Lung (tissue), 12 donors: ENCODE data around the gene NKG7. TPM values are rescaled to one million over a fixed set of nuclear protein-coding genes. Genes with fewer than 3 reads are reported as not detected.

Experiments used
- ATAC-seq: fragments of 200-7000 bp; cut with Tn5 transposase; one replicate; pipeline ENCODE4 v1.9.1; 2020; ENCODE audit warnings: moderate number of reproducible peaks; ENCODE audit not compliant: insufficient read depth, low FRiP score
- DNase-seq, 3 donors: peaks; one replicate each; pipeline ENCODE4 v3.0.0-alpha.2; 2013 to 2017
- H3K27ac ChIP-seq, 2 donors: one replicate each; pipeline ENCODE4 v1.5.1; 2013; ENCODE audit warnings: mild to moderate bottlenecking in 2 of 2, moderate library complexity in 2 of 2, control low read depth in 1 of 2, inconsistent platforms in 1 of 2, low read depth in 1 of 2, low read length in 1 of 2
- H3K27me3 ChIP-seq, 3 donors: one replicate each; pipeline ENCODE4 v1.5.1; 2013; ENCODE audit warnings: low read length in 2 of 3; ENCODE audit not compliant: control insufficient read depth in 3 of 3, insufficient read depth in 3 of 3
- H3K36me3 ChIP-seq, 4 donors: one replicate each; pipeline ENCODE4 v1.5.1; 2013; ENCODE audit warnings: low read length in 4 of 4, mild to moderate bottlenecking in 1 of 4, moderate library complexity in 1 of 4; ENCODE audit not compliant: control insufficient read depth in 4 of 4, insufficient read depth in 4 of 4
- H3K4me1 ChIP-seq, 5 donors: one replicate each; pipeline ENCODE4 v1.5.1; 2013; ENCODE audit warnings: low read length in 5 of 5, mild to moderate bottlenecking in 2 of 5, moderate library complexity in 1 of 5; ENCODE audit not compliant: control insufficient read depth in 5 of 5, insufficient read depth in 5 of 5
- H3K4me3 ChIP-seq: one replicate; pipeline ENCODE4 v1.5.1; 2013; ENCODE audit warnings: mild to moderate bottlenecking, control low read depth, moderate library complexity
- H3K9ac ChIP-seq, 2 donors: one replicate each; pipeline ENCODE4 v1.5.1; 2013; ENCODE audit warnings: low read length in 2 of 2, control low read depth in 1 of 2; ENCODE audit not compliant: insufficient read depth in 1 of 2
- H3K9me3 ChIP-seq, 4 donors: one replicate each; pipeline ENCODE4 v1.5.1; 2013; ENCODE audit warnings: low read length in 3 of 4, mild to moderate bottlenecking in 1 of 4, moderate library complexity in 1 of 4; ENCODE audit not compliant: control insufficient read depth in 4 of 4, insufficient read depth in 3 of 4
- CTCF ChIP-seq: IDR thresholded peaks from 2 replicates; pipeline ENCODE4 v1.5.1; 2012; ENCODE audit warnings: mild to moderate bottlenecking; ENCODE audit errors: control extremely low read depth, extremely low read depth
- WGBS, 2 donors: extraction: QIAGEN DNeasy Blood & Tissue Kit; methylation state at CpG; one replicate each; pipeline ENCODE4 v1.1.7; 2013; 5-methylcytosine and 5-hydroxymethylcytosine counted together
- polyA plus RNA-seq, 2 donors: library from polyadenylated mRNA; stranded (reverse); fragments of 200-250 nt; gene quantifications; one replicate each; pipeline ENCODE4 v1.2.1, GENCODE V29; 2013
- total RNA-seq, 2 donors: library from RNA; depleted of rRNA in 1 of 2; stranded (reverse); fragments of >200 nt in 1 of 2; gene quantifications; one replicate each; pipeline ENCODE4 v1.2.1, GENCODE V29; 2014 to 2021
- donor health status: control.
- donor health status: control.
- donor health status: Bipolar disorder and iron deficiency.
- donor health status: healthy.
- donor health status: DM: yes; HTN: yes; CAD: no.

The NKG7 gene
- total and polyA plus RNA-seq, 4 donors: 12.7 to 328 (median 14.8) TPM

- ATAC-seq: no peak
- no peak overlapping the region for H3K27ac ChIP-seq
- 57 to 67% methylated on average over 8 of the region's 8 CpGs for WGBS, 2 donors
Observed at GRCh38 chr19:51391073-51391611, 18.7 kb upstream of the NKG7 start.

DNA sequence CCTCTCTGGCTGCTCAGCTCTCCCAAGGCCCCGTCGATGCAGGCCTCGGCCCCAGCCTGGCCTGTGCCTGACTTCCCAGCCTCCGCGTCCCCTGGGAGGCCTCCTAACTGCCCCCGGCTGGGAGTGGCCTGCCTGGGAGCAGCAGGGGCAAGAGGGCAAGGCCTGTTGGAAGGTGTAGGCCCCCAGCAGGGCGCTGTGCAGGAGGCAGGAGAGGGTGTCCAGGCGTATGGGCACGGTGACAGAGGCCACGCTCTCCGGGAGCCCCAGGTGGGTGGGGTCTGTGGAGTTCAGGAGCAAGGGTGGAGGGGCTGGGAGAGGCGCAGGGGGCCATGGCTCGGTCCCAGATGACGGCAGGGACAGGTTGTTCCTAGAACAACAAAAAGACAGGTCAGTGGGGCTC is 16.7 kb upstream of the NKG7 start:
- H3K9ac ChIP-seq: no peak overlapping the region
- H3K4me3 ChIP-seq: no peak overlapping the region
- no peak for ATAC-seq
- no peaks in the 10 kb centered on the region for H3K36me3 ChIP-seq
- DNase-seq: no peak
- no peak for TF ChIP-seq CTCF
- no peaks in the 10 kb centered on the region for H3K9me3 ChIP-seq
- H3K27ac ChIP-seq: no peak overlapping the region
- H3K4me1 ChIP-seq: peaks cover 0 to 3% (median 0%) of the 10 kb centered on the region in 5 donors
- 88 to 91% methylated on average over 14 of the region's 14 CpGs for WGBS, 2 donors
- H3K27me3 ChIP-seq: no peaks in the 10 kb centered on the region

More at GRCh38 chr19:51391073-51391611, 18.7 kb upstream of the NKG7 start:
- no peak for TF ChIP-seq CTCF
- Histone ChIP-seq H3K9me3 (no peaks in the 10 kb centered on the region), H3K4me3 (no peak overlapping the region), H3K27me3 (no peaks in the 10 kb centered on the region), H3K36me3 (no peaks in the 10 kb centered on the region), H3K9ac (no peak overlapping the region), H3K4me1 (peaks cover 0 to 10% (median 4%) of the 10 kb centered on the region in 5 donors)
- DNase-seq: no peak

- H3K4me1 ChIP-seq: no peaks in the 10 kb centered on the region
- 78 to 91% methylated on average over 15 of the region's 15 CpGs for WGBS, 2 donors
Observed at GRCh38 chr19:51387924-51388389, 15.5 kb upstream of the NKG7 start, which contains the start of gene LIM2. LIM2 (minus strand) TSS chr19:51387974; CDS start chr19:51387443, 531 bp downstream.

More at GRCh38 chr19:51387924-51388389, 15.5 kb upstream of the NKG7 start, which contains the start of gene LIM2:
- H3K27me3 ChIP-seq: no peaks in the 10 kb centered on the region
- no peaks in the 10 kb centered on the region for H3K36me3 ChIP-seq
- H3K4me3 ChIP-seq: no peak within 1 kb of the TSS
- no peak within 1 kb of the TSS for H3K9ac ChIP-seq
- TF ChIP-seq CTCF: no peak
- no peak within 1 kb of the TSS for H3K27ac ChIP-seq
- no peaks in the 10 kb centered on the region for H3K9me3 ChIP-seq
- no peak for DNase-seq
- ATAC-seq: no peak
